GM12878 (cell line): ENCODE results near the gene CTNNBL1. TPM values are rescaled to one million over a fixed set of nuclear protein-coding genes. Genes with fewer than 3 reads are reported as not detected.

ENCODE experiments used
- ATAC-seq: fragments of 200-7000 bp; cut with Tn5 transposase; 3 replicates; pipeline ENCODE4 v1.9.1; 2020; ENCODE audit warnings: mild to moderate bottlenecking, moderate library complexity
- BruUV-seq: library from RNA; stranded (reverse); fragments of 400-500 nt; replicated peaks from 2 replicates; lab custom pipeline; 2021; lab: Mats Ljungman, UMichigan
- CTCF ChIA-PET: fragments of 300-600 bp; sonication (Branson Sonifier 250); formaldehyde crosslinking; extraction: SDS; loops from one replicate; lab custom pipeline; 2021; ENCODE audit warnings: inconsistent platforms; lab: Yijun Ruan, JAX
- POLR2A ChIA-PET: fragments of 350-600 bp; formaldehyde crosslinking; extraction: SDS; loops from one replicate; lab custom pipeline; 2021; ENCODE audit warnings: inconsistent platforms; lab: Charles Lee
- RAD21 ChIA-PET: fragments of 300-600 bp; sonication (Branson Sonifier 250); formaldehyde crosslinking; loops from one replicate; lab custom pipeline; 2023; ENCODE audit warnings: antibody characterized with exemption; ENCODE audit not compliant: unreplicated experiment; lab: Charles Lee
- SMC1A ChIA-PET: fragments of 300-600 bp; sonication (Branson Sonifier 250); formaldehyde crosslinking; loops from one replicate; lab custom pipeline; 2023; ENCODE audit not compliant: unreplicated experiment, uncharacterized antibody; lab: Charles Lee
- DNase-seq: peaks from one replicate; pipeline ENCODE4 v3.0.0-alpha.2; 2011; ENCODE audit warnings: low read depth, low spot score
- FAIRE-seq: peaks from 3 replicates; lab custom pipeline; 2011; peaks lifted over from hg19 to GRCh38; lab: Jason Lieb, UNC
- H2AFZ ChIP-seq: 2 replicates; pipeline ENCODE4 v1.6.0; 2011; ENCODE audit warnings: low read depth, low read length, control low read depth; ENCODE audit not compliant: control insufficient read depth
- H3K27ac ChIP-seq: 2 replicates; pipeline ENCODE4 v1.5.1; 2011; ENCODE audit warnings: control low read depth; ENCODE audit not compliant: control insufficient read depth, insufficient read depth
- H3K27me3 ChIP-seq, 2 experiments: replicated peaks in 1 of 2; 2 replicates each; pipeline versions ENCODE4 v1.6.0 to v1.6.1; 2011; ENCODE audit warnings: low read length in 1 of 2; ENCODE audit not compliant: control insufficient read depth in 2 of 2, insufficient read depth in 2 of 2
- H3K36me3 ChIP-seq, 2 experiments: 2 replicates each; pipeline ENCODE4 v1.5.1; 2011; ENCODE audit warnings: low read length in 1 of 2; ENCODE audit not compliant: control insufficient read depth in 2 of 2, insufficient read depth in 2 of 2
- H3K4me1 ChIP-seq: 2 replicates; pipeline ENCODE4 v1.6.1; 2011; ENCODE audit warnings: mild to moderate bottlenecking, low read length, moderate library complexity, mixed read lengths; ENCODE audit not compliant: control insufficient read depth, insufficient read depth
- H3K4me2 ChIP-seq: 2 replicates; pipeline ENCODE4 v1.6.0; 2011; ENCODE audit warnings: control low read depth; ENCODE audit not compliant: control insufficient read depth, insufficient read depth
- H3K4me3 ChIP-seq: fragments of 200-600 bp; sonication (generic); 2 replicates; pipeline ENCODE4 v1.5.1; 2016
- H3K79me2 ChIP-seq: 2 replicates; pipeline ENCODE4 v1.6.0; 2011; ENCODE audit warnings: low read length; ENCODE audit not compliant: control insufficient read depth, insufficient read depth
- H3K9ac ChIP-seq: 2 replicates; pipeline ENCODE4 v1.8.0; 2011; ENCODE audit warnings: low read length, control low read depth, mixed read lengths; ENCODE audit not compliant: control insufficient read depth, insufficient read depth
- H3K9me3 ChIP-seq: replicated peaks from 3 replicates; pipeline ENCODE4 v1.5.1; 2011; ENCODE audit warnings: mild to moderate bottlenecking, low read length; ENCODE audit not compliant: control insufficient read depth, insufficient read depth
- H4K20me1 ChIP-seq: 2 replicates; pipeline ENCODE4 v1.6.0; 2011; ENCODE audit not compliant: control insufficient read depth, insufficient read depth
- BCL3 ChIP-seq: IDR thresholded peaks from 2 replicates; pipeline ENCODE4 v1.6.1; 2011; ENCODE audit warnings: borderline replicate concordance, low read depth, mild to moderate bottlenecking, moderate library complexity, low read length; ENCODE audit not compliant: insufficient read depth, poor library complexity, severe bottlenecking
- CBX3 ChIP-seq: fragments of 200-600 bp; sonication (generic); IDR thresholded peaks from 2 replicates; pipeline ENCODE4 v1.6.1; 2016; ENCODE audit warnings: low read depth, borderline replicate concordance
- CREM ChIP-seq: IDR thresholded peaks from 2 replicates; pipeline ENCODE4 v1.6.1; 2014; ENCODE audit warnings: antibody characterized with exemption, low read depth
- MLLT1 ChIP-seq: fragments of 450-650 bp; IDR thresholded peaks from 2 replicates; pipeline ENCODE4 v1.6.1; 2016; ENCODE audit warnings: mild to moderate bottlenecking
- SREBF2 ChIP-seq: IDR thresholded peaks from 2 replicates; pipeline ENCODE4 v1.6.1; 2012; ENCODE audit warnings: mild to moderate bottlenecking, low read length
- WGBS: methylation state at CpG from one replicate; pipeline ENCODE4 v1.1.6; 2016; ENCODE audit warnings: low lambda C conversion rate; ENCODE audit not compliant: insufficient replicate concordance, insufficient coverage; ENCODE audit errors: missing lambda C conversion rate; 5-methylcytosine and 5-hydroxymethylcytosine counted together
- in situ Hi-C: fragments of 300-500 bp; cut with MboI; formaldehyde crosslinking; loops from 9 replicates; pipeline ENCODE4 v1.14.3; 2018; ENCODE audit warnings: mixed read lengths
- intact Hi-C: fragments of 100-400 bp; cut with micrococcal nuclease; formaldehyde crosslinking; loops from one replicate; pipeline ENCODE4 v1.14.2; 2022; ENCODE audit not compliant: unreplicated experiment
- polyA plus RNA-seq, 11 experiments: library from polyadenylated mRNA; depleted of rRNA in 4 of 11; unstranded in 6 of 11; stranded (reverse) in 5 of 11; fragments of >200 nt; fragmentation: Nextera tagmentation in 4 of 11; fragmentation: Illumina TruSeq in 1 of 11; extraction: Ambion mirVana in 4 of 11; extraction: Trizol in 1 of 11; gene quantifications; 1 replicate in 1 of 11; 2 replicates in 10 of 11; pipeline versions ENCODE4 v1.2.1 to v1.2.3, GENCODE V29; 2011 to 2016; ENCODE audit warnings: inconsistent platforms in 2 of 11, missing spikeins in 2 of 11, low read depth in 1 of 11
- total RNA-seq, 4 experiments: library from RNA; depleted of rRNA in 3 of 4; stranded (reverse); fragments of >200 nt in 3 of 4; fragmentation: Illumina TruSeq in 1 of 4; extraction: Trizol in 1 of 4; gene quantifications; 2 replicates each; pipeline versions ENCODE4 v1.2.1 to v1.2.3, GENCODE V29; 2013 to 2021
- TF ChIP-seq, protein P1 (sequence below): fragments of 450-650 bp; IDR thresholded peaks from 2 replicates; pipeline ENCODE4 v1.6.1; 2017; ENCODE audit warnings: mild to moderate bottlenecking, moderate library complexity

The CTNNBL1 gene
- total and polyA plus RNA-seq, 10 of the 15 experiments (the other 5 are each of a cell fraction or from before 2014, with no cell fraction given), result 43.1 to 102 (median 67.8) TPM

DNA sequence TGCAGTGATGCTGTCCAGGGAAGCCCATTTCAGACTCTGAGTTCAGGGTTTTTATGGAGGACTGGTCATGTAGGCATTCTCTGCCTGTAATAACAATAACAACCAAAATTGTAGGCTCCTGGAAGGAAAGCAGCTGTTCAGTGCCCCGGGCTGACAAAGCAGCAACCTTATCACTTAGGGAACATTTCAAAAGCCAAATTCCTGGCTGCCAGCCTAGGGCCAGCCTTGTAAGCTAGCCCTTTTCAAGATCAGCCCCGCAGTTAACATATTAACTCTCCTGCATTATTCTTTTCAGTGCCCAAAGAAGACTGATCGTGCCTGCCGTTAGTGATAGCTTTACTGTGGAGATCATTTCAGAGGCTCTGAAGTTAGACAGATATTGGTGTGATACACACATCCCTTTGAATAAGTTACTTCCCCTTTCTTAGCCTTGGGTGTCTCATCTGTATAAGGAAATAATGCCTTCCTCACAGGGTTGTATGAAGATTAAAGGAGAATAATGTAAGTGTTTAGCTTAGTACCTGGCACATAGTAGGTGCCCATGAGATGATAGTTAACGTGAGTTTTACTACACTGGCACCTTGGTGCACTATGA lies 44.1 kb downstream of the CTNNBL1 start (continued):
- TF ChIP-seq BCL3, result no peak
- TF ChIP-seq CREM, result no peak
- TF ChIP-seq SREBF2, result no peak
- TF ChIP-seq, all 136 proteins: peak for 0

DNA sequence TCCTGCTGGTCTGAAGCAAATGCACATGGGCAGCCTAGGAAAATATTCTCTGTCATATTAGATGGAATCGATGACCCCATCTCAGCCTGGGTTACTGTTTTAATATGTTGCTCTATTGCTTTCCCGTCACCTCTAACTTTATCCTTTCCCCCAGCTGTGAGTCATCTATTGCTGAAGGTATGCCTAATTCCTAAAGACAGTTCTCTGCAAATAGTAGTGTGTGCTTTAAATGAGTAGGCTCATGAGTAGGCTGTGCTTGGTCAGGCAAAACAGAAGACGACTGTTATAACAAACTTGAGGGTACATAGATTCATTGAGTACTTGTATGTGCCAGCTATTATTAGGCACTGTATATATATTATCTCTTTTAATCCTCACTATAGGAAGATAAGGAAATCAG lies 47.2 kb downstream of the CTNNBL1 start:
- Histone ChIP-seq H3K4me2 (no peak overlapping the region), H3K9ac (no peak overlapping the region), H2AFZ (no peak overlapping the region), H4K20me1 (no peaks in the 10 kb centered on the region), H3K9me3 (no peaks in the 10 kb centered on the region), H3K4me1 (no peaks in the 10 kb centered on the region), H3K27ac (no peak overlapping the region), H3K79me2 (no peaks in the 10 kb centered on the region), H3K4me3 (no peak overlapping the region), H3K27me3 (no peaks in the 10 kb centered on the region), H3K36me3 (peaks cover 6 to 14% of the 10 kb centered on the region in 2 experiments)
- ChIA-PET POLR2A (no interaction called here), SMC1A (no interaction called here), CTCF (no interaction called here), RAD21 (no interaction called here)
- intact Hi-C loops (no loop called here), in situ Hi-C loops (no loop called here)
- WGBS, result 21% methylated on average over 3 of the region's 3 CpGs
- TF ChIP-seq CBX3, result no peak
- TF ChIP-seq, protein P1, sequence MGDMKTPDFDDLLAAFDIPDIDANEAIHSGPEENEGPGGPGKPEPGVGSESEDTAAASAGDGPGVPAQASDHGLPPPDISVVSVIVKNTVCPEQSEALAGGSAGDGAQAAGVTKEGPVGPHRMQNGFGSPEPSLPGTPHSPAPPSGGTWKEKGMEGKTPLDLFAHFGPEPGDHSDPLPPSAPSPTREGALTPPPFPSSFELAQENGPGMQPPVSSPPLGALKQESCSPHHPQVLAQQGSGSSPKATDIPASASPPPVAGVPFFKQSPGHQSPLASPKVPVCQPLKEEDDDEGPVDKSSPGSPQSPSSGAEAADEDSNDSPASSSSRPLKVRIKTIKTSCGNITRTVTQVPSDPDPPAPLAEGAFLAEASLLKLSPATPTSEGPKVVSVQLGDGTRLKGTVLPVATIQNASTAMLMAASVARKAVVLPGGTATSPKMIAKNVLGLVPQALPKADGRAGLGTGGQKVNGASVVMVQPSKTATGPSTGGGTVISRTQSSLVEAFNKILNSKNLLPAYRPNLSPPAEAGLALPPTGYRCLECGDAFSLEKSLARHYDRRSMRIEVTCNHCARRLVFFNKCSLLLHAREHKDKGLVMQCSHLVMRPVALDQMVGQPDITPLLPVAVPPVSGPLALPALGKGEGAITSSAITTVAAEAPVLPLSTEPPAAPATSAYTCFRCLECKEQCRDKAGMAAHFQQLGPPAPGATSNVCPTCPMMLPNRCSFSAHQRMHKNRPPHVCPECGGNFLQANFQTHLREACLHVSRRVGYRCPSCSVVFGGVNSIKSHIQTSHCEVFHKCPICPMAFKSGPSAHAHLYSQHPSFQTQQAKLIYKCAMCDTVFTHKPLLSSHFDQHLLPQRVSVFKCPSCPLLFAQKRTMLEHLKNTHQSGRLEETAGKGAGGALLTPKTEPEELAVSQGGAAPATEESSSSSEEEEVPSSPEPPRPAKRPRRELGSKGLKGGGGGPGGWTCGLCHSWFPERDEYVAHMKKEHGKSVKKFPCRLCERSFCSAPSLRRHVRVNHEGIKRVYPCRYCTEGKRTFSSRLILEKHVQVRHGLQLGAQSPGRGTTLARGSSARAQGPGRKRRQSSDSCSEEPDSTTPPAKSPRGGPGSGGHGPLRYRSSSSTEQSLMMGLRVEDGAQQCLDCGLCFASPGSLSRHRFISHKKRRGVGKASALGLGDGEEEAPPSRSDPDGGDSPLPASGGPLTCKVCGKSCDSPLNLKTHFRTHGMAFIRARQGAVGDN, result no peak
- TF ChIP-seq MLLT1, result no peak
- no peak for DNase-seq
- ATAC-seq, result no peak
- no TSS peak for BruUV-seq
- FAIRE-seq, result no peak
